ENCODE measurements around the gene COL4A6.
"Not testable (repeated sequence)": the region's sequence is repeated elsewhere in the genome, so short reads cannot be mapped to it uniquely, and the experiment has no call there.

Gene COL4A6

GRCh38 chrX:108415891-108416290 is 22.3 kb downstream of the COL4A6 start:
- no peak overlapping the region for H3K4me3 ChIP-seq (ENCODE audit: low read length)
- DNase-seq (ENCODE audit: low read depth, low spot score), result no peak

- H3K4me3 ChIP-seq (ENCODE audit: low read length), result no peak overlapping the region
- no peak for DNase-seq (ENCODE audit: low read depth, low spot score)
These were observed 23.1 kb downstream of the COL4A6 start for GRCh38 chrX:108415146-108415545.

GRCh38 chrX:108412783-108413182 is 25.4 kb downstream of the COL4A6 start:
- no peak for DNase-seq (ENCODE audit: low read depth, low spot score)
- H3K4me3 ChIP-seq (ENCODE audit: low read length), result no peak overlapping the region

- no peak overlapping the region for H3K4me3 ChIP-seq (ENCODE audit: low read length)
These were observed 38.6 kb downstream of the COL4A6 start for GRCh38 chrX:108399418-108400165.

GRCh38 chrX:108397627-108398391 is 40.4 kb downstream of the COL4A6 start:
- no peak for DNase-seq (ENCODE audit: low read depth, low spot score)
- no peak overlapping the region for H3K4me3 ChIP-seq (ENCODE audit: low read length)

More at GRCh38 chrX:108399418-108400165, 38.6 kb downstream of the COL4A6 start:
- no peak for DNase-seq (ENCODE audit: low read depth, low spot score)

GRCh38 chrX:108396986-108397385 is 41.2 kb downstream of the COL4A6 start:
- no peak overlapping the region for H3K4me3 ChIP-seq (ENCODE audit: low read length)
- DNase-seq (ENCODE audit: low read depth, low spot score), result no peak

GRCh38 chrX:108396188-108396891 is 41.9 kb downstream of the COL4A6 start:
- no peak for DNase-seq (ENCODE audit: low read depth, low spot score)
- H3K4me3 ChIP-seq (ENCODE audit: low read length), result no peak overlapping the region

- DNase-seq (ENCODE audit: low read depth, low spot score); H3K4me3 ChIP-seq (ENCODE audit: low read length): not testable (repeated sequence)
These were observed 47.1 kb downstream of the COL4A6 start for GRCh38 chrX:108390976-108391717.

GRCh38 chrX:108384783-108385182 is 53.4 kb downstream of the COL4A6 start:
- no peak overlapping the region for H3K4me3 ChIP-seq (ENCODE audit: low read length)
- DNase-seq (ENCODE audit: low read depth, low spot score), result no peak

GRCh38 chrX:108380222-108380621 is 58.0 kb downstream of the COL4A6 start:
- no peak for DNase-seq (ENCODE audit: low read depth, low spot score)
- no peak overlapping the region for H3K4me3 ChIP-seq (ENCODE audit: low read length)

- not testable (repeated sequence) for H3K4me3 ChIP-seq (ENCODE audit: low read length); DNase-seq (ENCODE audit: low read depth, low spot score)
These were observed 61.4 kb downstream of the COL4A6 start for GRCh38 chrX:108376821-108377220.

GRCh38 chrX:108375591-108375990 is 62.6 kb downstream of the COL4A6 start:
- not testable (repeated sequence) for DNase-seq (ENCODE audit: low read depth, low spot score); H3K4me3 ChIP-seq (ENCODE audit: low read length)

- no peak overlapping the region for H3K4me3 ChIP-seq (ENCODE audit: low read length)
- DNase-seq (ENCODE audit: low read depth, low spot score), result no peak
These were observed 71.4 kb downstream of the COL4A6 start for GRCh38 chrX:108366644-108367406.

- H3K4me3 ChIP-seq (ENCODE audit: low read length), result no peak overlapping the region
- no peak for DNase-seq (ENCODE audit: low read depth, low spot score)
These were observed 76.2 kb downstream of the COL4A6 start for GRCh38 chrX:108362026-108362425.

GRCh38 chrX:108361316-108361715 is 76.9 kb downstream of the COL4A6 start:
- H3K4me3 ChIP-seq (ENCODE audit: low read length), result no peak overlapping the region
- no peak for DNase-seq (ENCODE audit: low read depth, low spot score)

- H3K4me3 ChIP-seq (ENCODE audit: low read length), result no peak overlapping the region
- DNase-seq (ENCODE audit: low read depth, low spot score), result no peak
These were observed 78.2 kb downstream of the COL4A6 start for GRCh38 chrX:108359806-108360602.

GRCh38 chrX:108353452-108353851 is 84.8 kb downstream of the COL4A6 start:
- H3K4me3 ChIP-seq (ENCODE audit: low read length), result no peak overlapping the region
- no peak for DNase-seq (ENCODE audit: low read depth, low spot score)

- DNase-seq (ENCODE audit: low read depth, low spot score), result no peak
These were observed 89.0 kb downstream of the COL4A6 start for GRCh38 chrX:108349210-108349609.

More at GRCh38 chrX:108349210-108349609, 89.0 kb downstream of the COL4A6 start:
- H3K4me3 ChIP-seq (ENCODE audit: low read length), result no peak overlapping the region

Data from Jurkat, Clone E6-1 (cell line).